SKM-1 (cell line): ENCODE data around the gene PPP2R2C.

ENCODE experiments used
- DNase-seq: peaks from one replicate; lab custom pipeline; 2025; ENCODE audit not compliant: unreplicated experiment; lab: John Stamatoyannopoulos, UW

PPP2R2C gene

GRCh38 chr4:6367371-6367851 is 105.0 kb downstream of the PPP2R2C start:
- no peak for DNase-seq

GRCh38 chr4:6366581-6366980 is 105.8 kb downstream of the PPP2R2C start:
- DNase-seq: no peak

GRCh38 chr4:6365545-6366086 is 106.8 kb downstream of the PPP2R2C start:
- DNase-seq: no peak

- no peak for DNase-seq
Observed at GRCh38 chr4:6364581-6364980, 107.8 kb downstream of the PPP2R2C start.

GRCh38 chr4:6364146-6364545 is 108.3 kb downstream of the PPP2R2C start:
- DNase-seq: no peak

- DNase-seq: no peak
Observed at GRCh38 chr4:6362896-6363295, 109.5 kb downstream of the PPP2R2C start.

- no peak for DNase-seq
Observed at GRCh38 chr4:6362243-6362885, 110.0 kb downstream of the PPP2R2C start.

- DNase-seq: no peak
Observed at GRCh38 chr4:6361076-6361784, 111.2 kb downstream of the PPP2R2C start.

GRCh38 chr4:6360385-6360784 is 112.0 kb downstream of the PPP2R2C start:
- no peak for DNase-seq

- DNase-seq: no peak
Observed at GRCh38 chr4:6359536-6360308, 112.7 kb downstream of the PPP2R2C start.

- DNase-seq: no peak
Observed at GRCh38 chr4:6357476-6357875, 114.9 kb downstream of the PPP2R2C start.

- no peak for DNase-seq
Observed at GRCh38 chr4:6356076-6356560, 116.3 kb downstream of the PPP2R2C start.

- no peak for DNase-seq
Observed at GRCh38 chr4:6355052-6355451, 117.4 kb downstream of the PPP2R2C start.

GRCh38 chr4:6354626-6355025 is 117.8 kb downstream of the PPP2R2C start:
- DNase-seq: no peak

- DNase-seq: no peak
Observed at GRCh38 chr4:6354119-6354518, 118.3 kb downstream of the PPP2R2C start.

- no peak for DNase-seq
Observed at GRCh38 chr4:6352031-6352692, 120.3 kb downstream of the PPP2R2C start.

- DNase-seq: no peak
Observed at GRCh38 chr4:6351246-6352000, 121.0 kb downstream of the PPP2R2C start.

- DNase-seq: no peak
Observed at GRCh38 chr4:6350646-6351045, 121.8 kb downstream of the PPP2R2C start.

GRCh38 chr4:6349896-6350603 is 122.4 kb downstream of the PPP2R2C start:
- no peak for DNase-seq

GRCh38 chr4:6348408-6348807 is 124.0 kb downstream of the PPP2R2C start:
- DNase-seq: no peak
